BJ (cell line): ENCODE measurements around the gene AGAP1. TPM values are rescaled to one million over a fixed set of nuclear protein-coding genes. Genes with fewer than 3 reads are reported as not detected.
A peak's percentile ranks its signal among the peaks of the same experiment; 100 is the strongest.

Experiments used
- CTCF ChIA-PET: fragments of 350-600 bp; formaldehyde crosslinking; extraction: SDS; loops from one replicate; lab custom pipeline; 2021; ENCODE audit warnings: antibody characterized with exemption, inconsistent platforms; lab: Yijun Ruan, JAX
- POLR2A ChIA-PET: fragments of 300-600 bp; sonication (Branson Sonifier 250); formaldehyde crosslinking; extraction: SDS; loops from one replicate; lab custom pipeline; 2021; ENCODE audit warnings: antibody characterized with exemption; lab: Charles Lee
- DNase-seq: peaks from one replicate; pipeline ENCODE4 v3.0.0-alpha.2; 2011; ENCODE audit warnings: low read depth
- H3K27me3 ChIP-seq: 2 replicates; pipeline ENCODE4 v1.6.0; 2011; ENCODE audit warnings: low read length; ENCODE audit not compliant: control insufficient read depth, insufficient read depth
- H3K36me3 ChIP-seq: 2 replicates; pipeline ENCODE4 v1.5.1; 2011; ENCODE audit warnings: low read length; ENCODE audit not compliant: control insufficient read depth, insufficient read depth
- H3K4me3 ChIP-seq: 2 replicates; pipeline ENCODE4 v1.5.1; 2011; ENCODE audit warnings: low read depth, mild to moderate bottlenecking, control low read depth, low read length
- polyA plus RNA-seq: library from polyadenylated mRNA; depleted of rRNA; stranded (reverse); fragments of >200 nt; gene quantifications from 2 replicates; pipeline ENCODE4 v1.2.3, GENCODE V29; 2011
- TF ChIP-seq, protein P1 (sequence below): IDR thresholded peaks from 2 replicates; pipeline ENCODE4 v1.5.1; 2011; ENCODE audit warnings: low read depth, mild to moderate bottlenecking, control low read depth, inconsistent platforms, low read length, moderate library complexity; ENCODE audit not compliant: insufficient read depth

AGAP1 gene
- polyA plus RNA-seq, 1 experiment: 14.9 TPM

DNA sequence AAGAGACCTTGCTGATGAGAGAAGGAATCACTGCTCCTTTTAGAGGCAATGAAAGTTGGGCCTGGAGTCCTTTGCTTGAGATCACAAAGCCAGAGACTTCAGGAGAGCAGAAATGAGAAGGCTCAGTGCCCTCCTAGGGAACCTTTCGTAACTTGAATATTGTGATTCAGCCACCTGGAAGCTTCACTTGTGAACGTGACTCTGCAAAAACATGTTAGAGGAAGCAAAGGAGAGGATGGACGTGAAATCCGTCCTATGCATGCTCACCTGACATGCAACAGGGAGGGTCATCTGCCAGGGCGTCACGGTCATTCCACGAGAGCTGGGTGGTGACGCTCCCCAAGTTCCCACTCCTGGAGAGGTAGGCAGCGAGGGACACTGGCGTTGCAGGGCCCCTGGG is 243.6 kb downstream of the AGAP1 start:
- TF ChIP-seq, protein P1, sequence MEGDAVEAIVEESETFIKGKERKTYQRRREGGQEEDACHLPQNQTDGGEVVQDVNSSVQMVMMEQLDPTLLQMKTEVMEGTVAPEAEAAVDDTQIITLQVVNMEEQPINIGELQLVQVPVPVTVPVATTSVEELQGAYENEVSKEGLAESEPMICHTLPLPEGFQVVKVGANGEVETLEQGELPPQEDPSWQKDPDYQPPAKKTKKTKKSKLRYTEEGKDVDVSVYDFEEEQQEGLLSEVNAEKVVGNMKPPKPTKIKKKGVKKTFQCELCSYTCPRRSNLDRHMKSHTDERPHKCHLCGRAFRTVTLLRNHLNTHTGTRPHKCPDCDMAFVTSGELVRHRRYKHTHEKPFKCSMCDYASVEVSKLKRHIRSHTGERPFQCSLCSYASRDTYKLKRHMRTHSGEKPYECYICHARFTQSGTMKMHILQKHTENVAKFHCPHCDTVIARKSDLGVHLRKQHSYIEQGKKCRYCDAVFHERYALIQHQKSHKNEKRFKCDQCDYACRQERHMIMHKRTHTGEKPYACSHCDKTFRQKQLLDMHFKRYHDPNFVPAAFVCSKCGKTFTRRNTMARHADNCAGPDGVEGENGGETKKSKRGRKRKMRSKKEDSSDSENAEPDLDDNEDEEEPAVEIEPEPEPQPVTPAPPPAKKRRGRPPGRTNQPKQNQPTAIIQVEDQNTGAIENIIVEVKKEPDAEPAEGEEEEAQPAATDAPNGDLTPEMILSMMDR: no peak
- Histone ChIP-seq H3K27me3 (no peaks in the 10 kb centered on the region), H3K36me3 (no peaks in the 10 kb centered on the region), H3K4me3 (no peak overlapping the region)
- DNase-seq: no peak
- ChIA-PET CTCF (interaction anchor here (1.1 to 2.8 kb wide), 4 partner anchors 9 to 142 kb away, joined by 3 to 14 read pairs (median 4); no protein-coding TSS in a partner anchor), POLR2A (no interaction called here)

DNA sequence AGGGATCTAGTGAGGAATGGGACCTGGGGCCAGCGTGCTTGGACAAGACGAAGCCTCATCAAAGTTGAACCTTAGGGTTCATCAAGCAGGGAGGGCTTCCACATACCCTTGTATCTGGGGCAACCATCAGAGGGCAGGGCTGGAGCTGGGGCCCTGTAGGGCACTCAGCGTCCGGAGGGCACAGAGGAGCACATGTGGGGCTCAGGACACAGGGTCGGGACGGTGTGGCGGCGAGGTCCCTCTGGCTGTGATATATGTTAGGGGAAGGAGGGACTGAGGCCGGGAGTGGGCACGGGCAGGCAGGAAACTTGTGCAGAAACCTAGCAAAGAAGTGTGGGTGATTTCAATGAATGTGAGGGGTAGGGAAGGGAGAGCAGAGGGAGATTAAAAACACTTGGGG is 244.0 kb downstream of the AGAP1 start:
- Histone ChIP-seq H3K4me3 (no peak overlapping the region), H3K36me3 (no peaks in the 10 kb centered on the region), H3K27me3 (no peaks in the 10 kb centered on the region)
- DNase-seq: no peak
- POLR2A ChIA-PET: no interaction called here
- CTCF ChIA-PET: interaction anchor here (1.1 to 1.7 kb wide), 3 partner anchors 10 to 143 kb away, joined by 3 to 4 read pairs (median 4); no protein-coding TSS in a partner anchor
- TF ChIP-seq, protein P1: no peak

DNA sequence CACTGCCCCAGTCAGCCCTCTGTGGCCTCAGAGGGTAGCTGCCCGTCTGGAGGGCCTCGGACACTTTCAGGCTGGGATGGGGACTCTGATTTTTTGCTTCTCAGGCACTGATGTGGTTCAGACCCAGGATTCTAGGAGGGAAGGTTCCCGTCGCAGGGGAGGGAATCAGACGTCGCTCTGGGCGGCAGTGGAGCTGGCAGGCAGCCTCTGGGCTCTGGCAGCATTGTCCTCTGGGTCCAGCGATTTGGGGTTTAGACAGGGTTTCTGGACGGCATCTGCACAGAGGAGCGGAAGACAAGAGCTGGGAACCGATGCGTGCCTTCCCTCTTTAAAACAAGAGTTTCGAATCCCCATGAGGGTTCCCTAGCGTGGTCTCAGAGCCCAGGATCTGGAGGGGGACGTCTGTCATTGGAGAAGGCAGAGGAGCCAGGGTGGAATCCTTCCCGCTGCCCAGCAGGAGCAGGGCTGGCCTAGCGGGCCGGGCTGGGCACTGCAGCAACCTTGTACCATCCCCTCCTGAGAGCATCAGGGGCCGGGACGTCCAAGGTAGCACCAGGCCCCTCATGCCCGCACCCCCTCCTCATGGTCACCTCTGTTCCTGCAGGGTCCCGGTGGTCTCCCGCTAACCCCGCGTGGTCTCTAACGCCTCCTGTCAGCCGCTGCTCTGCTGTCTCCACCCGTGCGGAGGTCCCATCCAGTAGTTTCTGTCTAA is 246.0 kb downstream of the AGAP1 start:
- no peak overlapping the region for H3K4me3 ChIP-seq
- POLR2A ChIA-PET: no interaction called here
- CTCF ChIA-PET: interaction anchor here (0.9 to 1.1 kb wide), 2 partner anchors 63 to 144 kb away, joined by 3 read pairs; no protein-coding TSS in a partner anchor
- H3K36me3 ChIP-seq: peaks cover 2% of the 10 kb centered on the region; the same call in 1 of the 2 replicates
- no peaks in the 10 kb centered on the region for H3K27me3 ChIP-seq
- no peak for DNase-seq
- TF ChIP-seq, protein P1: no peak

DNA sequence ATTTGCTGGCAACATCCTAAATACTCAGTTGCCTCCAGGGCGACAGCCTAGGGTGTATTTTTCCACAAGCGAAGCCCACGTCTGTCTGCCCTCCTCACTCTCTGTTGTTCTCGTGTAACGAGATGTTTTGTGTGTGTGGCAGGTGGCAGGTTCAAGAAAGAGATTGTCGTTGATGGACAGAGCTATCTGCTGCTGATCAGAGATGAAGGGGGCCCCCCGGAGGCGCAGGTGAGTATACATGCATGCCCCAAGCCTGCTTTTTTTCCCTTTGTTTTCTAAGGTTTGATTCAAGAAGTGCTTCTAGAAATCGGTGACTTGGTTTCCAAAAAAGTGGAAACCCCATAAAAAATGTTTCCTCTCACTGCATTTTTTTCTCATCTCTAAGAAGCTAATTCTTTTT is 247.0 kb downstream of the AGAP1 start:
- Histone ChIP-seq H3K4me3 (no peak overlapping the region), H3K27me3 (no peaks in the 10 kb centered on the region), H3K36me3 (peaks cover 2% of the 10 kb centered on the region; the same call in 1 of the 2 replicates)
- DNase-seq: no peak
- ChIA-PET POLR2A (no interaction called here), CTCF (interaction anchor here (0.7 to 3.8 kb wide), 6 partner anchors 9 to 1314 kb away, joined by 3 to 23 read pairs (median 3); no protein-coding TSS in a partner anchor)
- TF ChIP-seq, protein P1: peak; percentile 31

DNA sequence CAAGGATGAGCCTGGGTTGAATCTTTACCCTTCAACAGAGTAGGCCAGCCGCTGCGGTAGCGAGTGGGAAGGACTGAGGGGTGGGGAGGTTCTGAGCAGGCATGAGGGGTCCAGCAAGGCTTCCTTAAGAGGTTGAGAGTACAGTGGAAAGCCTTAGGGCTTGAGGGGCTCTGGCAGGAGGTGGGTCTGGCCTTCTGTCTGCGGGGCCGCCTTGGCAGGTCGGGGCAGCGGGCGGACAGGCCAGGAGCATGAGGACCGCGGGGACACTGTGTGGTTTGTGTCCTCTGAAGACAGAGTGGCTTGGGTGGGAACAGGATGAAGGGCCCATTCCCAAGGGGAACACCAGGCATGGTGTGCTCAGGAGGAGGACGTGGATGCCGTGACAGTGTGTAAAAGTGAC is 250.3 kb downstream of the AGAP1 start:
- TF ChIP-seq, protein P1: no peak
- DNase-seq: no peak
- peaks cover 2% of the 10 kb centered on the region; the same call in 1 of the 2 replicates for H3K36me3 ChIP-seq
- no peaks in the 10 kb centered on the region for H3K27me3 ChIP-seq
- ChIA-PET CTCF (interaction anchor here (1.4 to 5.3 kb wide), 4 partner anchors 139 to 608 kb away, joined by 3 to 146 read pairs (median 14); no protein-coding TSS in a partner anchor), POLR2A (no interaction called here)
- no peak overlapping the region for H3K4me3 ChIP-seq
